Mesodermal cell (in vitro differentiated cells): ENCODE results near the gene VSTM4.

Source experiments
- H3K27ac ChIP-seq: 2 replicates; pipeline ENCODE4 v1.7.0; 2013; ENCODE audit warnings: mild to moderate bottlenecking, low read depth, low read length, moderate library complexity; ENCODE audit not compliant: severe bottlenecking
- H3K36me3 ChIP-seq: 2 replicates; pipeline ENCODE4 v1.7.1; 2013; ENCODE audit warnings: mild to moderate bottlenecking, low read length, moderate library complexity; ENCODE audit not compliant: control insufficient read depth, insufficient read depth
- H3K4me1 ChIP-seq: one replicate; pipeline ENCODE4 v1.7.1; 2013; ENCODE audit warnings: mild to moderate bottlenecking, low read length; ENCODE audit not compliant: insufficient read depth, control insufficient read depth, poor library complexity, severe bottlenecking
- H3K4me3 ChIP-seq: 2 replicates; pipeline ENCODE4 v1.7.0; 2013; ENCODE audit warnings: low read length, control low read depth, mild to moderate bottlenecking; ENCODE audit not compliant: insufficient read depth, poor library complexity, severe bottlenecking; ENCODE audit errors: extremely low read depth
- H3K9me3 ChIP-seq: 2 replicates; pipeline ENCODE4 v1.7.1; 2013; ENCODE audit warnings: mild to moderate bottlenecking, low read length, moderate library complexity; ENCODE audit not compliant: control insufficient read depth
- WGBS, 2 experiments: methylation state at CpG; one replicate each; pipeline ENCODE4 v1.1.5; 2013; ENCODE audit warnings: missing lambda C conversion rate in 2 of 2; ENCODE audit not compliant: insufficient coverage in 2 of 2; 5-methylcytosine and 5-hydroxymethylcytosine counted together

Gene VSTM4

DNA sequence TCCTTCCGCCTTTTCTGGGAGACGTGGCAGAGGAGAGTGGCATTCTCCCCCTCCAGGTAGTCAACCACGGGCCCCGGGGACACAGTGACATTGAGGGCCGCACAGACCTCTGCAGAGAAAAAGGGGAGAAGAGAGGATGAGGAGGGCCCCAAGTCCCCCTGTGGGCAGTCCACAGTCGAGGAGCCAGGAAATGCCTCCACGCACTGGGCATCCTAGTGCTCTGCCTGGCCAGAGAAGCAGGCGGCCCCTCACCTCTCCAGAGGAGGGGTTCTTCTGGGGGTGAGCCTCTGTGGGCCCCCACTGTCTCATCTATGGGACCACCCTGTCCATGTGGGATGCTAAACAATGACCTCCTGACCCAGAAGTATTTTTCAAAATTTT is 7.4 kb downstream of the VSTM4 start:
- 88 to 90% methylated on average over 2 to 4 of the region's 8 CpGs for WGBS, 2 experiments

DNA sequence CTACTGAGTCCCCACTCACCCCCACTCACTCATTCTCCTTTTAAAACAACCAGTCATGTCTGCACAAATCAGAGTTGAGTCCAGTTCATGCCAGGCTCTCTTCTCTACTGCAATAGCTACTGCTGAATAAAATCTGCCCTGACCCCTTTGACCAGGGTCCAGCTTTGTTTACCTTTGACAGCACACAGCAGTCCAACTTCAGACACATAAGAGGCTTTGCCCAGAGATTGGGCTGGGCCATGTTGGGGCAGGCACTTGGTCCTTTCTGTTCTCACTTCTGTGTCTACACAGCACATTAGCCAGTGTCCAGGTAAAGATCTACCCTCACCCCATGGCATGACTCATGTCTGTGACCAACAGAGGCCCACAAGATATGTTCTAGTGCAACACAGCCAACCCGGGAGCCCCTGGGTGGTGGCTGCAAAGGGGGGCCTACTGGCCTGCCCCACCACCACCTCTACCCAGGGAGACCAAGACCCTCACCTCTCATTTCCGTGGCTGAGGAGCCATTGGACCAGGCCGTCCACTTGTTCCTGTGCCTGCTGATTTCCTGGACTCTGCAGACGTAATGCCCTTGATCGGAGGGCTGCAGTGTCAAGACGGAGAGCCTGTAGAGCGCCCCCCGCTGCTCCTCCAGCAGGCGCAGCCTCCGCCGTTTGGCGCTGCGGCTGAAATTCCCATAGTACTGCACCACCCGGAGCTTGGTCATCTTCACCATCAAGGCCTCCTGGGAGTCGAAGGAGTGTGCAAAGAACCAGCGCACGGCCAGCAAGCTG is 8.0 kb downstream of the VSTM4 start:
- Histone ChIP-seq H3K4me1 (no peaks in the 10 kb centered on the region), H3K9me3 (no peaks in the 10 kb centered on the region), H3K36me3 (no peaks in the 10 kb centered on the region), H3K27ac (no peak overlapping the region), H3K4me3 (no peak overlapping the region)
- WGBS, 2 experiments, result 90 to 93% methylated on average over 15 to 17 of the region's 17 CpGs

More for the DNA sequence above, 7.4 kb downstream of the VSTM4 start:
- Histone ChIP-seq H3K4me1 (no peaks in the 10 kb centered on the region), H3K9me3 (no peaks in the 10 kb centered on the region), H3K4me3 (no peak overlapping the region), H3K36me3 (no peaks in the 10 kb centered on the region), H3K27ac (no peak overlapping the region)

DNA sequence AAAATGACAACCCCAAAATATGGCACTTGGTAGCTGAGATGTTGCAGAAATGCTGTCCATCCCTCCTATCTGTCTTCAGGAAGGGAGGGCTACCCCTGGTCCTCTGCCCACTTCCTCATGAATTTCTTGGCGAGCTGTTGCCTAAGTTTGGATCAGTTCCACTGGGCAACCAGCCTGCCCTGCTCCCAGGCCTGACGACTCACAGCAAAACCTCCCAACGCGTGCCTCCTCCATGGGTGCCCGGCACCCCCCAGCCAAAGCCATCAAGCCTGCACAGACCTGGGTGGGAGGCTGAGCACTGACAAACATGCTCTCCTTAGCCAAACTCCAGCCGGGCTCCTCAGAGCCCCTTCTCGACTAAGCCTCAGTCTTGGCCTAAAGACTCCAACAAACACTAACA is 8.9 kb downstream of the VSTM4 start:
- 91 to 100% methylated on average over 5 to 6 of the region's 7 CpGs for WGBS, 2 experiments
- H3K4me3 ChIP-seq, result no peak overlapping the region
- H3K9me3 ChIP-seq, result no peaks in the 10 kb centered on the region
- no peak overlapping the region for H3K27ac ChIP-seq
- no peaks in the 10 kb centered on the region for H3K4me1 ChIP-seq
- no peaks in the 10 kb centered on the region for H3K36me3 ChIP-seq

DNA sequence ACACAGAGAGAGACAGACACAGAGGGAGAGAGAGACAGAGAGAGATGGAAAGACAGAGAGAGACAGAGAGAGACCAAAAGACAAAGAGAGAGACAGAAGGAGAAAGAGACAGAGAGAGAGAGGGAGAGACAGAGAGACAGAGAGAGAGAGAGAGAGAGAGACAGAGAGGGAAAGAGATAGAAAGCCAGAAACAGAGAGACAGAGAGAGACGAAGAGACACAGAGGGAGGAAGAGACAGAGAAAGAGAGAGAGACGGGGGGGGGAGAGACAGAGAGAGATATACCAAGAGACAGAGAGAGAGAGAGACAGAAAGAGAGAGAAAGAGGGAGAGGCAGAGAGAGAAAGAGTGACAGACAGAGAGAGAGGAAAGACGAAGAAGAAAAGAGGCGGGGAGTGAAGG is 10.2 kb downstream of the VSTM4 start:
- no peak overlapping the region for H3K27ac ChIP-seq
- H3K4me1 ChIP-seq, result no peaks in the 10 kb centered on the region
- H3K36me3 ChIP-seq, result no peaks in the 10 kb centered on the region
- no peaks in the 10 kb centered on the region for H3K9me3 ChIP-seq
- H3K4me3 ChIP-seq, result no peak overlapping the region
- 86 to 90% methylated on average over 4 of the region's 4 CpGs for WGBS, 2 experiments

DNA sequence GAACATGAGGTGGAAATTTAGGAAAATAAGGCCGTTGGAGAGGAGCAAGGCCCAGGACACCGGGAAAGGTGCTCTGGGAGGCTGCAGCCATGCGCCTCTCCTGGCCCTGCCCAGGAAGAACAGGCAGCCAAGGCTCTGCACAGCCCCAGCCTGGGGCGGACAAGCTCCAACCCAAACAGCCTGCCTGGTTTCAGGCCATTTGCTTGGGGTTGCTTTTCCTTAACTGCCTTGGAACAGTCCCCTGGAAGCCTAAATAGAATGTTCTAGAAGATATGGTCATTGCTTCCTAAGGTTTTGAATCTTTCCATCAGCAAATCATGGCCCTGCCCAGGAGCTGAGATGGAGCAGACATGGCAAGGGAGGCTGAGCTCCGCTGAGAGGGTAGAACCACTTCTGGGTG is 11.0 kb downstream of the VSTM4 start:
- H3K27ac ChIP-seq, result no peak overlapping the region
- H3K4me3 ChIP-seq, result no peak overlapping the region
- WGBS, 2 experiments, result 87 to 92% methylated on average over 4 to 5 of the region's 5 CpGs
- no peaks in the 10 kb centered on the region for H3K4me1 ChIP-seq
- H3K9me3 ChIP-seq, result no peaks in the 10 kb centered on the region
- H3K36me3 ChIP-seq, result no peaks in the 10 kb centered on the region

DNA sequence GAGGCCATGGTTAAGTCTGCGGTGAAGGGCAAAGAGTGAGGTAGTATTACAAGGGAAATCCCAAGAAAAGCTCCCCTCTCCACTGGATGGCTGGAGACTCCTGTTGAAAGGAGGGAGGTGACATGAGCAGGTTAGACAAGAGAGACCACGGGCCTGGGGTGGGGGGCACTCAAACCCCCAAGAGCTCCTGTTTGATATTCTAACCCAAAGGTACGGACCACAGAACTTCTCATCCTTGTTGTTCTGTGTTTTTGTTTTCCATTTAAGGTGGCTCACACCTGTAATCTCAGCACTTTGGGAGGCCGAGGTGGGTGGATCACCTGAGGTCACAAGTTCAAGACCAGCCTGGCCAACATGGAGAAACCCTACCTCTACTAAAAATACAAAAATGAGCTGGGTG is 11.6 kb downstream of the VSTM4 start:
- Histone ChIP-seq H3K4me1 (no peaks in the 10 kb centered on the region), H3K4me3 (no peak overlapping the region), H3K9me3 (no peaks in the 10 kb centered on the region), H3K27ac (no peak overlapping the region), H3K36me3 (no peaks in the 10 kb centered on the region)
- 80 to 100% methylated on average over 1 to 3 of the region's 4 CpGs for WGBS, 2 experiments

DNA sequence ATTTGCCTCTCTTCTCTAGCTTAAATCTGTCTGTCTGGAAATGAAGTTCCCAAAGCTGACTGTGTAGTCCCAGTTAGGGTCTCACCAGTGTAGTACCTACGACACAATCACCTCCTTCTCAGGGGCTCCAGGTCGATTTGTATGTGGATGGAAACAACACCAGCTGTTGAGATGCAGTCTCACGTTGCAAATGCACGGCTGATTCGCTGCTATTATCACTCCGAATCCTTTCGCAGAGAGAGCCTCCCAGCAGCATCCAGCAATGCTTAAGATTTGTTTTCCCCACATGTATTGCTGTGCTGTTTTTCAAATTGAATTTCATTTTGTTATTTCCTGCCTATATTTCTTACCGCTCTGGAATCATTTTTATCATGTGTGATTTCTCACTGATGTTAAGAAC is 16.3 kb downstream of the VSTM4 start:
- Histone ChIP-seq H3K27ac (no peak overlapping the region), H3K36me3 (no peaks in the 10 kb centered on the region), H3K4me1 (no peaks in the 10 kb centered on the region), H3K9me3 (no peaks in the 10 kb centered on the region), H3K4me3 (no peak overlapping the region)
- 78 to 86% methylated on average over 7 of the region's 8 CpGs for WGBS, 2 experiments

DNA sequence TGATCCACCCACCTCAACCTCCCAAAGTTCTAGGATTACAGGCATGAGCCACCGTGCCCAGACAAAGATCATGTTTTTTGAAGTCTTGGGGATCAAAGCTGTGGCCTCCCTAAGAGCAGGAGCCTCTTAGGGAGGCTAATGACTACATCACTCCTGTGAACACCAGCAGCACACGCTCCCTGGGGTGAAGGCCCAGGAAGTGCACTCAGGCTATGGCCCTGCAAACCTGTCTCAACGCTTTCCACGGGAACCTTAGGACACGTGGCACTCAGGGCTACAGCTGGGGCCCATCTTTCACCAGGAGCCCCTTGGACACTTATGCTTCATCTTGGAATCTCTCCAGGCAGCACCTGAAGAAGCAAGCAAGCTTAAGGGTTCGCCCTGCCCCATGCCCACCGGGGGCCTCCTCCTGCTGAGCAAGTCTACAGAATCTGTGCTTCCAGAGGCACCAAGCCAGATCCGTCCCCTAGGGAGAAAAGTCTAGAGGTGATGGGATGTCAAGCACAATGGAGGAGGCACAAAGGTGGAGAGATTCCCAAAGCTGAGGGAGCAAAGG is 18.4 kb downstream of the VSTM4 start:
- Histone ChIP-seq H3K36me3 (no peaks in the 10 kb centered on the region), H3K4me1 (no peaks in the 10 kb centered on the region), H3K9me3 (no peaks in the 10 kb centered on the region), H3K4me3 (no peak overlapping the region), H3K27ac (no peak overlapping the region)
- WGBS, 2 experiments, result 91 to 95% methylated on average over 7 to 8 of the region's 8 CpGs

DNA sequence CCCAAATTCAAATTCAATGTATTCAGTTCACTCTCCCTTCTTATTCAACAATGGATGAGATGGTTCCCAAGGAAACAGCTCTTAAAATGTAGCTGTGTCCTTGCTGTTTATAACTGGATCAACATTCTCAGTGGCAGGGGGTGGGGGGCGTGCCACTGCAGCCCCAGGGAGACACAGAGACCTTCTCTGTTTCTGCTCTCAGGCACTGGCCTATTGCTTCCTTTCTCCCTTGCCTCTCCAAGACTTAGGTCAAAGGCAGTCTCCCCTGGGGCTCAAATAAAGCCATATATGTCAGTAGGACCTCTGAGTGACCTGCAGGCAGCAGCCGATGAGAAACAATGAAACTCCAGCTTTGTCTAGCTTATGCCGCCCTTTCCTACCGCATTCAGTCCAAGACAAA is 20.7 kb downstream of the VSTM4 start:
- Histone ChIP-seq H3K36me3 (no peaks in the 10 kb centered on the region), H3K27ac (no peak overlapping the region), H3K9me3 (no peaks in the 10 kb centered on the region), H3K4me1 (no peaks in the 10 kb centered on the region), H3K4me3 (no peak overlapping the region)
- 78 to 79% methylated on average over 2 to 3 of the region's 4 CpGs for WGBS, 2 experiments

DNA sequence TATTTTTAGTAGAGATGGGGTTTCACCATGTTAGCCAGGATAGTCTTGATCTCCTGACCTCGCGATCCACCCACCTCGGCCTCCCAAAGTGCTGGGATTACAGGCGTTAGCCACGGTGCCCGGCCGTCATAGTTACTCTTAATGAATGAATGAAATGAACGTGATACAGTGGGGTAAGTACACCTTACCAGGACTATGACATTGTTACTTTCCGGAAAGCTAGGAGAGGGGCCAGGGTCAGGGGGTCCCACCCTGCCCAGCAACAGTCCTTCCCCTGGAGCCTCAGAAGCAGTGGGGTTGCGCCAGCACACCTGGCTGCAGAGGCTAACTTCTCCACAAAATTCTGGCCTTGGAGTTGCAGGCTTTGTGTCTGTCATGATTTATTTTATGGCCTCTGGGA is 21.4 kb downstream of the VSTM4 start:
- H3K9me3 ChIP-seq, result no peaks in the 10 kb centered on the region
- WGBS, 2 experiments, result 92 to 93% methylated on average over 9 to 10 of the region's 10 CpGs
- H3K36me3 ChIP-seq, result no peaks in the 10 kb centered on the region
- no peak overlapping the region for H3K27ac ChIP-seq
- no peaks in the 10 kb centered on the region for H3K4me1 ChIP-seq
- H3K4me3 ChIP-seq, result no peak overlapping the region

DNA sequence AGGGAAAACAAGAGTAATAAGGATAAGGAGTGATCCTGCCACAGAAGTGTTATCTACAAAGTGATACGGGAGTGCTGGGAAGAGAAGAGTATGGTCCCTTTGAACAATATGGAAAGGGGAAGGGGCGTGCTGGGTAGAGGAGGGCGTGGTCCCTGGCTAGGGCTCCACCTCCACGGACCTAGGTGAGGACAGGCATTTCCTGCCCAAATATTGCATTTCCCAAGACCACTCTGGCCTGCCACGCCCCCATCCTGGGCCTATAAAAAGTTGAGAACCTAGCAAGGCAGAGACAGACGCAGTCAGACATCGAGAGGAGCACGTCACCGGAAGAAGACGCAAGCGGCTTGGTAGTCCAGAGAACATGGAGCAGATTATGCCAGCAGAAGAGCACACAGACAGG is 22.8 kb downstream of the VSTM4 start:
- 87 to 93% methylated on average over 10 of the region's 11 CpGs for whole genome bisulfite sequencing, 2 experiments
- H3K4me3 ChIP-seq, result no peak overlapping the region
- H3K27ac ChIP-seq, result no peak overlapping the region
- no peaks in the 10 kb centered on the region for H3K4me1 ChIP-seq
- no peaks in the 10 kb centered on the region for H3K36me3 ChIP-seq
- H3K9me3 ChIP-seq, result peaks cover under 1% of the 10 kb centered on the region
